Tibial nerve (tissue), 4 donors: ENCODE data around the gene DOK7.

ENCODE experiments used
- CTCF ChIP-seq, 5 experiments: fragments of 200-600 bp in 3 of 5; fragments of 450-650 bp in 2 of 5; sonication (generic) in 3 of 5; IDR thresholded peaks; one replicate each; pipeline ENCODE4 v1.5.1; 2016 to 2019; ENCODE audit warnings: antibody characterized with exemption in 5 of 5, mild to moderate bottlenecking in 3 of 5, moderate library complexity in 2 of 5
- EP300 ChIP-seq, 2 donors: sonication (generic); formaldehyde crosslinking; IDR thresholded peaks; one replicate each; pipeline ENCODE4 v1.6.1; 2017; ENCODE audit warnings: antibody characterized with exemption in 2 of 2, mild to moderate bottlenecking in 1 of 2
- POLR2A ChIP-seq, 2 donors: fragments of 450-650 bp; IDR thresholded peaks; one replicate each; pipeline ENCODE4 v1.6.1; 2017; ENCODE audit warnings: antibody characterized with exemption in 2 of 2, mild to moderate bottlenecking in 2 of 2, moderate library complexity in 2 of 2

GRCh38 chr4:3419836-3420605, 43.1 kb upstream of the DOK7 start:
- TF ChIP-seq POLR2A (IDR thresholded peaks at IDR 0.05) (no peak), CTCF (IDR thresholded peaks at IDR 0.05) (no peak), EP300 (IDR thresholded peaks at IDR 0.05) (no peak)
